Colonic mucosa (tissue), 4 donors: ENCODE results near the gene GFRA1. TPM values are rescaled to one million over a fixed set of nuclear protein-coding genes. Genes with fewer than 3 reads are reported as not detected.
"Not testable (repeated sequence)": the region's sequence is repeated elsewhere in the genome, so short reads cannot be mapped to it uniquely, and the experiment has no call there.

Experiments
- DNase-seq: peaks from one replicate; pipeline ENCODE4 v3.0.0-alpha.2; 2020
- H3K27ac ChIP-seq: fragments of 200-600 bp; one replicate; pipeline ENCODE4 v1.8.0; 2021
- H3K27me3 ChIP-seq: fragments of 200-600 bp; one replicate; pipeline ENCODE4 v1.8.0; 2021
- H3K36me3 ChIP-seq: fragments of 200-600 bp; one replicate; pipeline ENCODE4 v1.8.0; 2021
- H3K4me1 ChIP-seq: fragments of 200-600 bp; one replicate; pipeline ENCODE4 v1.8.0; 2021; ENCODE audit warnings: mild to moderate bottlenecking
- H3K4me3 ChIP-seq: fragments of 200-600 bp; one replicate; pipeline ENCODE4 v1.8.0; 2021
- H3K9ac ChIP-seq, 2 donors: one replicate each; pipeline ENCODE4 v1.7.0; 2013; ENCODE audit warnings: control low read depth in 2 of 2, low read depth in 2 of 2, low read length in 2 of 2
- H3K9me3 ChIP-seq: fragments of 200-600 bp; one replicate; pipeline ENCODE4 v1.8.0; 2021
- intact Hi-C: fragments of 100-400 bp; cut with DNase I; formaldehyde crosslinking; loops from one replicate; pipeline ENCODE4 v1.14.1; 2022
- total RNA-seq, 2 donors: library from RNA; stranded (reverse); fragmentation: NEBNext Ultra II Directional in 1 of 2; extraction: Animal tissue kit (Norgen Biotek cat#: 25700) in 1 of 2; gene quantifications; one replicate each; pipeline ENCODE4 v1.2.1, GENCODE V29; 2021
- TF ChIP-seq, protein P1 (sequence below): fragments of 200-600 bp; IDR thresholded peaks from one replicate; pipeline ENCODE4 v1.8.0; 2022; ENCODE audit warnings: antibody characterized with exemption, mild to moderate bottlenecking
- donor health status: healthy.
- donor health status: DM: no; HTN: no; CAD: no.
- donor health status: DM: no; HTN: no; CAD: no.

The GFRA1 gene
- total RNA-seq, 2 donors from 2014 or later: 1.0 to 4.9 TPM

DNA sequence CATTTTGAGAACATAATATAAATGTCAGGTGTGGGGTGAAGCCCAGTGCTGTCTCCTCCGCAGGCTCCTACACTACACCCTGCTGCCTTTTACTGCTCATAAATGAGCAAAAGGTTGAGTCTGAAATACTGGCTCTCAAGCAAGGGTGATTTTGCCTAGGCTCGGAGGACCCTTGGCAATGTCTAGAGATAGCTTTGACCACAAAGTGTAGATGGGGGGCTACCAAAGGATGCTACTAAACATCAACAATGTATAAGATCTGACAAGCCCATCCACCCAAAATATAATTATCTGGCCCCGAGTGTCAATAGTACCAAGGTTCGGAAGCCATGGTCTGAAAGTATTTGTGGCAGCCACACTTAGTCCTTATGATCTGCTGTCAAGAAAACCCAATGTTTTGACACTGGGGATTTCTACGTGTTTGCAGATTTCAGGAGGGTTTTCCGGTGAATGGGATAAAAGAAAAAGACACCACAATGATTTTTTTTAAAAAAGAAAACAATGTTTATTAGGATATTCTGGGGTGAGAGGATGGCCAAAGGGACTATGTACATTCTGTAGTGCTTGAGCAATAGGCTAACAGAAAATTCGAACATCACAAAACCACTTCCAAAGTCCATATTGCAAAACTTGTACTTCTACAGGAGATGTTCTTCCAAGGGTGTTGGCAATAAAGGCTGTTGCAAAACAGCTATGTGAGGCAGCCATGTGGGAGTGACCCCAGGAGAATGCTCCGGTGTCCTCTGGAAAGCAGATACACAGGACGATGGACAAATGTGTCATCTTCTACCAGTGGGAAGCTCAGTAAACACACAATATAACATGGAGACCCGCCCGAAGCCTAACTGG lies 216.3 kb downstream of the GFRA1 start:
- no peaks in the 10 kb centered on the region for H3K36me3 ChIP-seq
- no peaks in the 10 kb centered on the region for H3K27me3 ChIP-seq
- H3K4me1 ChIP-seq: no peaks in the 10 kb centered on the region
- TF ChIP-seq, protein P1, sequence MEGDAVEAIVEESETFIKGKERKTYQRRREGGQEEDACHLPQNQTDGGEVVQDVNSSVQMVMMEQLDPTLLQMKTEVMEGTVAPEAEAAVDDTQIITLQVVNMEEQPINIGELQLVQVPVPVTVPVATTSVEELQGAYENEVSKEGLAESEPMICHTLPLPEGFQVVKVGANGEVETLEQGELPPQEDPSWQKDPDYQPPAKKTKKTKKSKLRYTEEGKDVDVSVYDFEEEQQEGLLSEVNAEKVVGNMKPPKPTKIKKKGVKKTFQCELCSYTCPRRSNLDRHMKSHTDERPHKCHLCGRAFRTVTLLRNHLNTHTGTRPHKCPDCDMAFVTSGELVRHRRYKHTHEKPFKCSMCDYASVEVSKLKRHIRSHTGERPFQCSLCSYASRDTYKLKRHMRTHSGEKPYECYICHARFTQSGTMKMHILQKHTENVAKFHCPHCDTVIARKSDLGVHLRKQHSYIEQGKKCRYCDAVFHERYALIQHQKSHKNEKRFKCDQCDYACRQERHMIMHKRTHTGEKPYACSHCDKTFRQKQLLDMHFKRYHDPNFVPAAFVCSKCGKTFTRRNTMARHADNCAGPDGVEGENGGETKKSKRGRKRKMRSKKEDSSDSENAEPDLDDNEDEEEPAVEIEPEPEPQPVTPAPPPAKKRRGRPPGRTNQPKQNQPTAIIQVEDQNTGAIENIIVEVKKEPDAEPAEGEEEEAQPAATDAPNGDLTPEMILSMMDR: no peak
- intact Hi-C loops: no loop called here
- DNase-seq: no peak
- H3K9ac ChIP-seq: no peak overlapping the region
- H3K27ac ChIP-seq: no peak overlapping the region
- no peaks in the 10 kb centered on the region for H3K9me3 ChIP-seq
- no peak overlapping the region for H3K4me3 ChIP-seq

DNA sequence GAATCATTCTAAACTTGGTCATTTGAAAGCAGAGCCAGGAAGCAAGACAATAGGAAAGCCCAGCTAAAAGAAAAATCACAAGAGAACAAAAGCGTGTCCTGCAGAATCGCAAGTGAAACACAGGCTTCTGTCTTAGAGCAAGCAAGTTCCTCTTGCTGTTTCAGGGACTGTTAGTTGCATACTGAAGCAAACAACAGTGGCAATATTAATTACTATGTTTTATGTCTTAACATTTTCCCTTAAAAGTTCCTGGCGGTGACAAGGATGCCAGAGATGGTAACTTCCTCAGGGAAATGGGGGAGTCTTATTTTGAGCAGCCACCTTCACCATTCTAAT lies 217.1 kb downstream of the GFRA1 start:
- Histone ChIP-seq H3K36me3 (no peaks in the 10 kb centered on the region), H3K4me3 (no peak overlapping the region), H3K9ac (no peak overlapping the region), H3K27ac (no peak overlapping the region), H3K27me3 (no peaks in the 10 kb centered on the region), H3K4me1 (no peaks in the 10 kb centered on the region), H3K9me3 (no peaks in the 10 kb centered on the region)
- TF ChIP-seq, protein P1: no peak
- intact Hi-C loops: no loop called here
- no peak for DNase-seq

DNA sequence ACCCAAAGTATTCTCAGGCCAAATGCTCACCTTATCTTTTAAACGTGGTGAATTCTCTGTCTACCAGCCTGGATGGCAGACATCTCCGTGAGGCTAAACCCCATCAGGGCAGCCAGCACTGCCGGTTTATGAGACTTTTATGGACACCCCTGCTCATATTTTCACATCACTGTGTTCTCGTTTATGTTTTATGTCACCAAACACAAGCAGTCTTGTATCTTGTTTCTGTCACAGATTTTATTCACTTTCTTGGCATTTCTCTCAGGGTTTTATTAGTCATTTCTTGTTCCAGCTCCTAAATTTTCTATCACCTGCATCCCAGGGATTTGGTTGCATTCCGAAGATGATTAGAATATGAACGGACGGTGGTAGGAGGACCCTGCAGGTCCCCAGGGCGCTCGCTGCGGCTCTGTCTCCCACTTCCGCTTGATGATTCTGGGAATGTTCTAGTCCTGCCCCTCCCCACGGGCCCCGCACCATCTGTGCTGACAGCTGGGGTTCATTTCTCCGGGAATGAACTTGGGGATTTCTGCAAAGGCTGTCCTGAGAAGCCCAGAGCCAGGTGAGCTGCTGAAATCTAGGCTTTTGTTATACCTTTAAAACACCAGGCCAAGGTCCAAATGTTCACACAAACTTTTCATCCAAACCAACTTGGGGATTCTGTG lies 217.6 kb downstream of the GFRA1 start:
- Histone ChIP-seq H3K4me1 (no peaks in the 10 kb centered on the region), H3K36me3 (no peaks in the 10 kb centered on the region), H3K9ac (no peak overlapping the region), H3K27me3 (no peaks in the 10 kb centered on the region), H3K9me3 (no peaks in the 10 kb centered on the region), H3K27ac (no peak overlapping the region), H3K4me3 (no peak overlapping the region)
- TF ChIP-seq, protein P1: no peak
- intact Hi-C loops: no loop called here
- DNase-seq: no peak

DNA sequence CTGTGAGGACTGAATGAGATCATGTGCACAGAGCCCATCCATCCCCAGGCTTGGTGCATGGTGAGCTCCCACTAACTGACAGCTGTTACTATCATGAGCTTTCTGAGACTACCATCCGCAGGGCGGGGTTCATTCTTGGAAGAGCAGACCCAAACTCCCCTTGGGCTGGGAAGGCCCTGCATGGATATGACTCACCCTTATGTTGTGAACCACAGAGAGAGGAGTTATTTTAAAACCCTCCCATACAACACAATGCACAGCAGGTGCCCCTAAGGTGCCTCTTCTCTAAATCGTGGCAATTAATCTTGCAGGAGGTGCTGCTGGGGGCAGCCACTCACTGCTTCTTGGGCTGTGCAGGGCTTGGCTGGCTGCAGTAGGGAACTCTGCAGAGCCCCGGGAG lies 219.1 kb downstream of the GFRA1 start:
- no peak overlapping the region for H3K27ac ChIP-seq
- H3K36me3 ChIP-seq: no peaks in the 10 kb centered on the region
- H3K4me3 ChIP-seq: no peak overlapping the region
- no peak overlapping the region for H3K9ac ChIP-seq
- DNase-seq: no peak
- TF ChIP-seq, protein P1: no peak
- intact Hi-C loops: no loop called here
- no peaks in the 10 kb centered on the region for H3K4me1 ChIP-seq
- no peaks in the 10 kb centered on the region for H3K27me3 ChIP-seq
- no peaks in the 10 kb centered on the region for H3K9me3 ChIP-seq

DNA sequence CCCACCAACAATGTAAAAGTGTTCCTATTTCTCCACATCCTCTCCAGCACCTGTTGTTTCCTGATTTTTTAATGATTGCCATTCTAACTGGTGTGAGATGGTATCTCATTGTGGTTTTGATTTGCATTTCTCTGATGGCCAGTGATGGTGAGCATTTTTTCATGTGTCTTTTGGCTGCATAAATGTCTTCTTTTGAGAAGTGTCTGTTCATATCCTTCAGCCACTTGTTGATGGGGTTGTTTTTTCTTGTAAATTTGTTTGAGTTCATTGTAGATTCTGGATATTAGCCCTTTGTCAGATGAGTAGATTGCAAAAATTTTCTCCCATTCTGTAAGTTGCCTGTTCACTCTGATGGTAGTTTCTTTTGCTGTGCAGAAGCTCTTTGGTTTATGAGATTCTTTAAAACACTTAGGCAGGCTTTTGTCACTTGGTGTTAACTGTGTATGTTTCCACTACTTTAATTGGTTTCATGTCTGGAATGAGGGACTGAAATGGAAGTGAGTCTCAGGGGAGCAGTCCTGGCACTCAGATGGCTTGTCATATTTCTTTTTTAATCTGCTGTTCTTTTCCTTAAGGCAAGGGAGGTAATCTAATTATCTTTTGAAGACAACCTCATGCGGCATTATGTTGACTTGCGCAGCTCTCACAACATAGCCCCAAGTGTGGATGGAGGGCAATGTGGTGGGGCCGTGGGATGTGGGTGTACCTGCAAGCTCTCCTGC lies 219.8 kb downstream of the GFRA1 start:
- intact Hi-C loops, DNase-seq, H3K4me1 ChIP-seq, H3K9me3 ChIP-seq, H3K27ac ChIP-seq, H3K27me3 ChIP-seq, H3K36me3 ChIP-seq, H3K9ac ChIP-seq, H3K4me3 ChIP-seq: not testable (repeated sequence)

DNA sequence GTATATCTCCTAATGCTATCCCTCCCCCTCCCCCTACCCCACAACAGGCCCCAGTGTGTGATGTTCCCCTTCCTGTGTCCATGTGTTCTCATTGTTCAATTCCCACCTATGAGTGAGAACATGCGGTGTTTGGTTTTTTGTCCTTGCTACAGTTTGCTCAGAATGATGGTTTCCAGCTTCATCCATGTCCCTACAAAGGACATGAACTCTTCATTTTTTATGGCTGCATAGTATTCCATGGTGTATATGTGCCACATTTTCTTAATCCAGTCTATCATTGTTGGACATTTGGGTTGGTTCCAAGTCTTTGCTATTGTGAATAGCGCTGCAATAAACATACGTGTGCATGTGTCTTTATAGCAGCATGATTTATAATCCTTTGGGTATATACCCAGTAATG lies 220.5 kb downstream of the GFRA1 start:
- H3K27me3 ChIP-seq, DNase-seq, H3K4me1 ChIP-seq, H3K27ac ChIP-seq, H3K9me3 ChIP-seq, H3K36me3 ChIP-seq, H3K4me3 ChIP-seq, H3K9ac ChIP-seq, intact Hi-C loops: not testable (repeated sequence)
